HG03558 (cell line): Measurements from ENCODE around the gene GABBR2.

Experiments
- ATAC-seq: cut with Tn5 transposase; IDR thresholded peaks from one replicate; pipeline ENCODE4 v1.9.1; 2021; ENCODE audit warnings: moderate number of reproducible peaks; ENCODE audit not compliant: unreplicated experiment; ENCODE audit errors: extremely low read depth

Gene GABBR2

DNA sequence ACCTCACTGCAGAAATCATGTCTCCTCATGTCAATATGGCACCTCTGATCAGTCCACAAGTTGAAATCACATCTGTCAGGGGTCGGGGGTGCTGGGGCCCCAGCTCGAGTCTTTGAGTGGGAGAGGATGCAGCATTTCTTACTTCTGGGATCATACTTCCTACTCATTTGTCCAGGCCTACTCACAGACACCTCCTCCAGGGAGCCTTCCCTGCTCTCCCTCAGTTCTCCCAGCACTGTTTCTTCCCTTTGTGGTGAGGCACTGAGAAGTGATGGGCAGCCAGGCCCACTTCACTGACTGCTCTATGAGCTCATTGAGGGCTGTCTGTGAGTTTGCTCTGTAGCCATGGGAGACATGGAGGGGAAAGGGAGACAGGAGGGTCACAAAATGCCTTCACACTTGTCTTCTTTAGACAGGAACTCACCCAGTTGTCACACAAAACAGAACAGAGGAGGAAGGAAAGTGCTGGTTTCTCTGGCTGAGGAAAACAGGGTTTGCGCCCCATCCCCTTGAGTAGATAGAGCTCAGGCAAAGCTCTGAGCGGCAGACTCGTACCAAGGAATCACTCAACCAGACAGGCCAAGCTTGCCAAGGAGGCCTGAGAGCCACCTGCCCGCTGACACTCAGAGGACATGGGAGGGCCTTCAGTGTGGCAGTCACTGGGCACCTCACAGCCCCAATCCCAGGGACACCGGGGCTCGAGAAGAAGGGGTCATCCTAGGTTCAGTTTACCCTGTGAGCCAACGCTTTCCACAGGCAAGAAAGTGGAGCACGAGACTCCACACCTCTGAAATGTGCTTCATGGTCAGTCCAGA lies 152.9 kb downstream of the GABBR2 start:
- ATAC-seq: no peak

- ATAC-seq: no peak
Observed at GRCh38 chr9:98554752-98555151, 154.0 kb downstream of the GABBR2 start.

DNA sequence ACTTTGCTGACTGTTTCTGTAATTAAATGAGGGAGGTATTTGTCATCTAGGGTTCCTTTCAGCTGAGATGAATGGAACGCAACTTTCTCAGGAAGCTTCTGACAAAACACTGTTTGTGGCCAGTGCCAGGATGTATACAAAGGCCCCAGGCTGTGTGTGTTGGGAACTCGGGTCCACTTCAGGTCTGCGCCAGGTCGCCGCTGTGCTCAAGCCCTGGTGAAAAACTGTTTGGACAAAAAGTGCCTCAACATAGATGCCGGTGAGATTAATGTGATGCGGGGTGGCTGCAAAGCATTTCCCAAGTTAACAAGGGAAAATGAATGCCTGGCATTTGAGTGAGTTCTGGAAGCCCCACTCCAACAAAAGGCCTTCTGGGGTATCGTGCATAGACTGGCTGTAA lies 156.4 kb downstream of the GABBR2 start:
- ATAC-seq: no peak

GRCh38 chr9:98551511-98552286 lies 157.0 kb downstream of the GABBR2 start:
- no peak for ATAC-seq

GRCh38 chr9:98550206-98550820 lies 158.4 kb downstream of the GABBR2 start:
- no peak for ATAC-seq

DNA sequence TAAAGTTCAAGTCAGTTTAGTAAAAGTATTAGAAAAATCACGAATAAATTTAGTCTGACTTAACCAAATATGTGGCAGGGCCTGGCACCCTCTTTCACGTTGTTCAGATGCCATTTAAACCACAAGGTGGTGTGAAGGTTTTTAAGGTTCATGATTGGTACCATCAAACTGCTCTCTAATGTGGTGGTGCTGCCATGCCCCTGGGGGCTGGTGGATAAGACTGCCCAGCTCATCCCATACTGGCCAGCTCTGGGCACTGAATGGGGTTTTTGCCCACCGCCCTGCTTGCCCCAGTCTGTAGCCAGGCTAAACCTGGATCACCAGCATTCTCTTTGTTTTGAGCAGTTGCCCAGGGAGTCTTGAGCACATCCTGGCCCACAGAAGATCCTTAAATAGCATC lies 159.3 kb downstream of the GABBR2 start:
- ATAC-seq: no peak

- ATAC-seq: no peak
Observed at GRCh38 chr9:98547606-98548005, 161.1 kb downstream of the GABBR2 start.

DNA sequence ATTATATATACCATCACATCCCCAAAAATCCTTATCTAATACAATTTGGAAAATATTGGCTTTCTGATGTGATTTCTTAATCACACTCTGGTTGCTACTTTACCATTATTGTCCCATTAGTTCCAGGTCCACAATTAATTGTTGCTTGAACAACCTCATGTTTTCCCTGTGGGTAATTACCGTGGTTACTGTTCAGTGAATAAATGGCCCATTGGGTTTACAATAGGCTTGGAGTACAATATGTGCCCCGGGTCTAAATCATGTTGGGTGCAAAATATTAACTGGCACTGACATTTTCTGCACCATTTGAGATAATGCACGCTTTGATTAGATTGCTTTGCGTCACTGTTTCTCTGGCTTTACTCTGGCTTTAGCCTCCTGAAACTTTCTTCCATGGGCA lies 163.7 kb downstream of the GABBR2 start:
- no peak for ATAC-seq

- ATAC-seq: no peak
Observed at GRCh38 chr9:98541684-98542230, 167.0 kb downstream of the GABBR2 start.

- ATAC-seq: no peak
Observed at GRCh38 chr9:98540476-98540875, 168.3 kb downstream of the GABBR2 start.

DNA sequence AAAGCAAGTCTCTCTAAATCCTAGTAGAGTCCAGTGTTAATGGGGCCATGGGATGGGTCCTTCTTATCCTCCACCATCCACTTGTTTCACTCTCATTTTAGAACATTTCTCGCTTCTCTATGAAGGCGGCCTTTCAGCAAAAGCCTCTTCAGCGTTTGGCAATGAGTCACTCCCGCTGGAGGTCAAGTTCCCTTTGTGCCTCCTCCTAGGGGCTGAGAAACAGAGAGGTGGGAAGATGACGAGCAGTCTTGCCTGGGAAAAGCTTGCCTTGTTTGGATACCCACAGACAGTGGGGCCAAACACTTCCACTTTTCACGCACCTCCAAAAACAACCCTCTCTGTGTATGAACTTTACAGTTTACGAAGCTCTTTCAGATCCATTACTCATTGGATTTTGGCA lies 168.8 kb downstream of the GABBR2 start:
- no peak for ATAC-seq

DNA sequence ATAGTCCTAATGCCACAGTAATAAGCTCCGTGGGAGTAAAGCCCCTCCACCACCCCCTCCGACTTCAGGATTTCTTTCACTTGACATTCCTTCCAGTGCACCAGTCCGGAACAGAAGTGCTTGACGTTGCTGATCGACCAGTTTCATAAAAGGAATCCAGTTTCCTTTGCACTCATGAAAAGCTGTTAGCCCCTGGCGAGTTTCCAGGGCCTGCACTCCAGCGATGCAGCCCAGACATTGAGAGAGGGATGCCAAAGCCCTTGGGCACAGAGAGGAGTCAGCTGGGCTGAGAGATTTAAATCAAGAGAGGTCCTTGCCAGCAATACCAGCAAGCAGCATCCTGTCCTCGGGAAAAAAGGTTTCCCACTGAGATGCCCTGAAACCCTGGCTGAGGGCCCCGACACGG lies 170.1 kb downstream of the GABBR2 start:
- no peak for ATAC-seq

- ATAC-seq: no peak
Observed at GRCh38 chr9:98538203-98538602, 170.5 kb downstream of the GABBR2 start.

DNA sequence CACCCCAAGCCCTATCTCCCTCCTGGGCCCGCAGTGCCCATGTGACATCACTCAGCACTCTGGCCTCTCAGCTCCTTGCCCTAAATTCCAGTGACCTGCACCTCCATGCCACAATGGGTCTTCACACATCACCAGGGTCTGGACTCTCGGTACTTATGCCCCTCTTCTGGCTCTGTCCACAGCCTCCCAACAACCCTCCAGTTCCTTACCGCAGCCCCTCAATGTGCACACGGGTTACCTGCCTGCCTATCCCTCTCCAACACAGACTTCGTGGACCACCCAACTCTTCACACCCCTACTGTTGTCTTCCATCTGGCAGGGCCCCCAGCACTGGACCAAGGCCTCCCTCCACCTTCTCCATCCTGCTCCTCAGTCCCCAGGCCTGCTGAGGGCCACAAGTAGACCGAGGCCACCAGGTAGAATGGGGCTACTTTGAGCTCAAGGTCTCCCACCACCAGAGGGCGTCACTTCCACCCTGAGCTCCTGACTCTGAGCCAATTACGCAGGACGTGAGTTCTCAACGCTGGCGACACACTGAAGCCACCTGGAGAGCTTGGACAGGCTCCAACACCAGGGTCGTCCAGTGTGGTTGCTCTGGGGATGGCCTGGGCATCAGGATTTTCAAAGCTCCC lies 172.1 kb downstream of the GABBR2 start:
- ATAC-seq: no peak

- no peak for ATAC-seq
Observed at GRCh38 chr9:98533866-98534265, 174.9 kb downstream of the GABBR2 start.

DNA sequence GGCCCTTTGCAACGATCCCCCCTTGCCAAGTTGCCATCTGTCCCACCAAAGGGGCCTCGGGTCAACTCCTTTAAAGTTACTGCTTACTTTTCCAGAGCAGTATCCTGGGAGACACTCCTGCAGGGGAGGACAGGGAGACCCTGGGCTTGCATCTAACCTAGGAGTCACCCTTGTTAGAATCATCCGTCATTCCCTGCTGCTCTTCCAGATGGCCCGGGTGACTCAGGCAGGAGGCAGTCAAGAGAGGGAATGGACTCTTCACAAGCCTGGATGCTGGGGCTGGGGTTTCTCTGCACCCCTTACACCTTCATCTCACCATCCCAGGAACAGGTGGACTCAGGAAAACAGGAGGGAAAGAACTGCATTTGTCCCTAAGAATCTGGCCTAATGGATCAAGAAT lies 175.6 kb downstream of the GABBR2 start:
- ATAC-seq: no peak

- no peak for ATAC-seq
Observed at GRCh38 chr9:98532574-98532973, 176.2 kb downstream of the GABBR2 start.

- no peak for ATAC-seq
Observed at GRCh38 chr9:98532147-98532546, 176.6 kb downstream of the GABBR2 start.

GRCh38 chr9:98530806-98531386 lies 177.8 kb downstream of the GABBR2 start:
- no peak for ATAC-seq

- ATAC-seq: no peak
Observed at GRCh38 chr9:98530275-98530674, 178.5 kb downstream of the GABBR2 start.
